BE2C (cell line): Measurements from ENCODE around the gene TRIO.

ENCODE experiments used
- DNase-seq: peaks from one replicate; pipeline ENCODE4 v3.0.0-alpha.2; 2020
- H3K27me3 ChIP-seq: fragments of 250-450 bp; sonication (Bioruptor Pico); 2 replicates; pipeline ENCODE4 v1.5.1; 2020; ENCODE audit warnings: mild to moderate bottlenecking
- H3K36me3 ChIP-seq: fragments of 250-450 bp; sonication (Bioruptor Pico); 2 replicates; pipeline ENCODE4 v1.5.1; 2020; ENCODE audit warnings: mild to moderate bottlenecking
- H3K4me1 ChIP-seq: fragments of 250-450 bp; sonication (Bioruptor Pico); 2 replicates; pipeline ENCODE4 v1.5.1; 2020
- H3K4me3 ChIP-seq: 2 replicates; pipeline ENCODE4 v1.5.1; 2011; ENCODE audit warnings: low read depth, low read length
- H3K9me3 ChIP-seq: fragments of 250-450 bp; sonication (Bioruptor Pico); 2 replicates; pipeline ENCODE4 v1.5.1; 2020
- CTCF ChIP-seq: IDR thresholded peaks from 2 replicates; pipeline ENCODE4 v1.5.1; 2012; ENCODE audit warnings: mild to moderate bottlenecking, low read depth, low read length

Gene TRIO

GRCh38 chr5:14455814-14456321 lies 312.7 kb downstream of the TRIO start:
- no peak overlapping the region for H3K4me3 ChIP-seq
- no peak for DNase-seq
- H3K27me3 ChIP-seq, result no peaks in the 10 kb centered on the region
- H3K36me3 ChIP-seq, result peaks cover 80% of the 10 kb centered on the region
- H3K4me1 ChIP-seq, result peaks cover 22% of the 10 kb centered on the region
- TF ChIP-seq CTCF, result no peak
- no peaks in the 10 kb centered on the region for H3K9me3 ChIP-seq

GRCh38 chr5:14457476-14457875 lies 314.3 kb downstream of the TRIO start:
- Histone ChIP-seq H3K4me3 (no peak overlapping the region), H3K36me3 (peaks cover 80% of the 10 kb centered on the region), H3K9me3 (no peaks in the 10 kb centered on the region), H3K27me3 (no peaks in the 10 kb centered on the region), H3K4me1 (peaks cover 8% of the 10 kb centered on the region)
- no peak for DNase-seq
- no peak for TF ChIP-seq CTCF

- no peak overlapping the region for H3K4me3 ChIP-seq
- DNase-seq, result no peak
- no peaks in the 10 kb centered on the region for H3K27me3 ChIP-seq
- TF ChIP-seq CTCF, result no peak
- H3K36me3 ChIP-seq, result peaks cover 83% of the 10 kb centered on the region
- H3K4me1 ChIP-seq, result peaks cover 5% of the 10 kb centered on the region
- H3K9me3 ChIP-seq, result no peaks in the 10 kb centered on the region
Measured at GRCh38 chr5:14458414-14458813, 315.3 kb downstream of the TRIO start.

- Histone ChIP-seq H3K27me3 (no peaks in the 10 kb centered on the region), H3K36me3 (peaks cover 84% of the 10 kb centered on the region), H3K9me3 (no peaks in the 10 kb centered on the region), H3K4me3 (no peak overlapping the region), H3K4me1 (peaks cover 3% of the 10 kb centered on the region; the same call in 1 of the 2 replicates)
- no peak for DNase-seq
- TF ChIP-seq CTCF, result no peak
Measured at GRCh38 chr5:14460844-14461398, 317.8 kb downstream of the TRIO start.

- TF ChIP-seq CTCF, result no peak
- Histone ChIP-seq H3K4me3 (no peak overlapping the region), H3K4me1 (peaks cover 3% of the 10 kb centered on the region; the same call in 1 of the 2 replicates), H3K9me3 (no peaks in the 10 kb centered on the region), H3K36me3 (peaks cover 93% of the 10 kb centered on the region), H3K27me3 (no peaks in the 10 kb centered on the region)
- DNase-seq, result no peak
Measured at GRCh38 chr5:14462681-14463080, 319.5 kb downstream of the TRIO start.

GRCh38 chr5:14463629-14464028 lies 320.5 kb downstream of the TRIO start:
- no peaks in the 10 kb centered on the region for H3K27me3 ChIP-seq
- no peak overlapping the region for H3K4me3 ChIP-seq
- peaks cover 9% of the 10 kb centered on the region for H3K4me1 ChIP-seq
- H3K9me3 ChIP-seq, result no peaks in the 10 kb centered on the region
- TF ChIP-seq CTCF, result no peak
- no peak for DNase-seq
- H3K36me3 ChIP-seq, result peaks cover 95% of the 10 kb centered on the region
